Measurements from ENCODE around the gene CACNA1B.

The CACNA1B gene

GRCh38 chr9:137969685-137970084 is 92.1 kb downstream of the CACNA1B start:
- DNase-seq: no peak

GRCh38 chr9:137970098-137970497 is 92.5 kb downstream of the CACNA1B start:
- DNase-seq: no peak

GRCh38 chr9:137970686-137971476 is 93.3 kb downstream of the CACNA1B start:
- no peak for DNase-seq

- no peak for DNase-seq
Observed at GRCh38 chr9:137971477-137972138, 94.0 kb downstream of the CACNA1B start.

- DNase-seq: no peak
Observed at GRCh38 chr9:137972355-137972987, 94.9 kb downstream of the CACNA1B start.

GRCh38 chr9:137972988-137973470 is 95.4 kb downstream of the CACNA1B start:
- DNase-seq: no peak

GRCh38 chr9:137973829-137974416 is 96.3 kb downstream of the CACNA1B start:
- no peak for DNase-seq

GRCh38 chr9:137974746-137975526 is 97.4 kb downstream of the CACNA1B start:
- DNase-seq: no peak

GRCh38 chr9:137975527-137975913 is 97.9 kb downstream of the CACNA1B start:
- no peak for DNase-seq

- no peak for DNase-seq
Observed at GRCh38 chr9:137975936-137976565, 98.5 kb downstream of the CACNA1B start.

- no peak for DNase-seq
Observed at GRCh38 chr9:137977571-137978261, 100.1 kb downstream of the CACNA1B start.

- no peak for DNase-seq
Observed at GRCh38 chr9:137978262-137978714, 100.7 kb downstream of the CACNA1B start.

GRCh38 chr9:137982200-137982599 is 104.6 kb downstream of the CACNA1B start:
- DNase-seq: no peak

- no peak for DNase-seq
Observed at GRCh38 chr9:137984005-137984404, 106.4 kb downstream of the CACNA1B start.

GRCh38 chr9:137984520-137985257 is 107.1 kb downstream of the CACNA1B start:
- no peak for DNase-seq

- no peak for DNase-seq
Observed at GRCh38 chr9:137985637-137986071, 108.1 kb downstream of the CACNA1B start.

GRCh38 chr9:137986268-137987099 is 108.9 kb downstream of the CACNA1B start:
- no peak for DNase-seq

GRCh38 chr9:137987244-137988030 is 109.9 kb downstream of the CACNA1B start:
- no peak for DNase-seq

- no peak for DNase-seq
Observed at GRCh38 chr9:137988051-137988450, 110.5 kb downstream of the CACNA1B start.
